WERI-Rb-1 (cell line): ENCODE data around the gene KCND2.

Experiments
- DNase-seq: peaks from one replicate; pipeline ENCODE4 v3.0.0-alpha.2; 2020
- H3K27ac ChIP-seq: fragments of 250-450 bp; sonication (Bioruptor Pico); 2 replicates; pipeline ENCODE4 v1.5.1; 2020; ENCODE audit warnings: mild to moderate bottlenecking, moderate library complexity
- H3K27me3 ChIP-seq: fragments of 250-450 bp; sonication (Bioruptor Pico); 2 replicates; pipeline ENCODE4 v1.5.1; 2021; ENCODE audit warnings: mild to moderate bottlenecking, low read depth, moderate library complexity; ENCODE audit not compliant: insufficient read depth, severe bottlenecking
- H3K36me3 ChIP-seq: fragments of 250-450 bp; sonication (Bioruptor Pico); 2 replicates; pipeline ENCODE4 v1.5.1; 2020; ENCODE audit warnings: mild to moderate bottlenecking, moderate library complexity
- H3K4me3 ChIP-seq: 2 replicates; pipeline ENCODE4 v1.5.1; 2011; ENCODE audit warnings: low read depth, mild to moderate bottlenecking, control low read depth, low read length
- H3K9me3 ChIP-seq: fragments of 250-450 bp; sonication (Bioruptor Pico); 2 replicates; pipeline ENCODE4 v1.5.1; 2021; ENCODE audit warnings: mild to moderate bottlenecking, moderate library complexity; ENCODE audit not compliant: severe bottlenecking
- TF ChIP-seq, protein P1 (sequence below): IDR thresholded peaks from 2 replicates; pipeline ENCODE4 v1.5.1; 2011; ENCODE audit warnings: low read depth, mild to moderate bottlenecking, control low read depth, inconsistent platforms, low read length

Gene KCND2

DNA sequence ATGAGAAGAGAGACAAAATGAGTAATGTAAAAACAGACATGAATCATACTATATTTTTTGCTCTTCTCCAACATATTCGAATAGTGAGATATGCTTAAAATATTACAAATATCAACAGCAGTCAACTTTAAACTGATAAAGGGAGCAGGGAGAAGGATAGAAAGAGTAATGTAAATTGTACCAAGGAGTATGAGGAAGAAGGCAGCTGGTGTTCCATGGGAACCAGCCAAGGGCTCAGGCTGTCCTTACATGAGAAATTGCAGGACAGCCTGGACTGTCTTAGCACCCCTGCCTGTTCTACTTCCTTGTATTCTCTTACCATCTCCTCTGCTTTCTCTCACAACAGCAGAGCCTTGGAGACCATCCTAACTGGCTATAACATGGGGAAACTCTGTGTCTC lies 456.3 kb downstream of the KCND2 start:
- Histone ChIP-seq H3K4me3 (no peak overlapping the region), H3K9me3 (no peaks in the 10 kb centered on the region), H3K27me3 (no peaks in the 10 kb centered on the region), H3K27ac (no peak overlapping the region), H3K36me3 (no peaks in the 10 kb centered on the region)
- no peak for DNase-seq
- TF ChIP-seq, protein P1, sequence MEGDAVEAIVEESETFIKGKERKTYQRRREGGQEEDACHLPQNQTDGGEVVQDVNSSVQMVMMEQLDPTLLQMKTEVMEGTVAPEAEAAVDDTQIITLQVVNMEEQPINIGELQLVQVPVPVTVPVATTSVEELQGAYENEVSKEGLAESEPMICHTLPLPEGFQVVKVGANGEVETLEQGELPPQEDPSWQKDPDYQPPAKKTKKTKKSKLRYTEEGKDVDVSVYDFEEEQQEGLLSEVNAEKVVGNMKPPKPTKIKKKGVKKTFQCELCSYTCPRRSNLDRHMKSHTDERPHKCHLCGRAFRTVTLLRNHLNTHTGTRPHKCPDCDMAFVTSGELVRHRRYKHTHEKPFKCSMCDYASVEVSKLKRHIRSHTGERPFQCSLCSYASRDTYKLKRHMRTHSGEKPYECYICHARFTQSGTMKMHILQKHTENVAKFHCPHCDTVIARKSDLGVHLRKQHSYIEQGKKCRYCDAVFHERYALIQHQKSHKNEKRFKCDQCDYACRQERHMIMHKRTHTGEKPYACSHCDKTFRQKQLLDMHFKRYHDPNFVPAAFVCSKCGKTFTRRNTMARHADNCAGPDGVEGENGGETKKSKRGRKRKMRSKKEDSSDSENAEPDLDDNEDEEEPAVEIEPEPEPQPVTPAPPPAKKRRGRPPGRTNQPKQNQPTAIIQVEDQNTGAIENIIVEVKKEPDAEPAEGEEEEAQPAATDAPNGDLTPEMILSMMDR = no peak

DNA sequence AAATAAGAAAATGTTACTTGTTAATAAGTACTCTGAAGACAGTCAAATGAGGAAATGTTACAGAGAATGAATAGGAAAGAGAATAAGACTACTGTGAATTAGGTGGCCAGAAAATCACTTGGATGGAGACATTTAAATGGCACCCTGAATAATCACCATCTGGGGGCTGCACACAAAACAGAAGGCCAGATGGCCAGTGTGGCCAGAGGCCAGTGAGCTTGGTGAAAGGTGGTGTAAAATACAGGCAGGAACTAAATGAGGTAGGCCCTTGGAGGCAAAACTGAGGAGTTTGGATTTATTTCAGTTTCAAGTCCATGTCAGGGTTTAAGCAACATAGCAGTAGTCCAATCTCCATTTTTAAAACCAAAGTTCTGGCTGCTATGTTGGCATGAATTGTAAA lies 458.3 kb downstream of the KCND2 start:
- Histone ChIP-seq H3K4me3 (no peak overlapping the region), H3K27ac (no peak overlapping the region), H3K27me3 (no peaks in the 10 kb centered on the region), H3K9me3 (no peaks in the 10 kb centered on the region), H3K36me3 (no peaks in the 10 kb centered on the region)
- no peak for DNase-seq
- TF ChIP-seq, protein P1 = no peak

DNA sequence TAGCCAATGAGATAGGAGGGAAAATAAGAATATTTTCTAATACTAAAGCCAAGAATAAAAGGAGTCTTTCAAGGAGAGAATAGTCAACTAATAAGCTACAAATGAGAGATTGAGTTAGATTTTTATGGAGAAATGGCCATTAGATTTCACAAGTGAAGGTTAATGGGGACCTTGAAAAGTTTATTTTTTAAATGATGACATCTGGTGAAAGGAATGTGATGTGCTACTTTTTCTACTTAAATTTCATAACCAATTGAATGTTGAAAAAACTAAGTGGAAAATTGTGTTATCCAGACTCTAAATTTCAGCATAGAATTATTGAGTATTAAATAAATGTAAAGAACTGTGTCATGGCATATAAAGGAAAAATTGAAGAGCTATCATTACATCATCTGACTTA lies 459.3 kb downstream of the KCND2 start:
- Histone ChIP-seq H3K4me3 (no peak overlapping the region), H3K27me3 (no peaks in the 10 kb centered on the region), H3K27ac (no peak overlapping the region), H3K36me3 (no peaks in the 10 kb centered on the region), H3K9me3 (no peaks in the 10 kb centered on the region)
- no peak for DNase-seq
- TF ChIP-seq, protein P1 = no peak

DNA sequence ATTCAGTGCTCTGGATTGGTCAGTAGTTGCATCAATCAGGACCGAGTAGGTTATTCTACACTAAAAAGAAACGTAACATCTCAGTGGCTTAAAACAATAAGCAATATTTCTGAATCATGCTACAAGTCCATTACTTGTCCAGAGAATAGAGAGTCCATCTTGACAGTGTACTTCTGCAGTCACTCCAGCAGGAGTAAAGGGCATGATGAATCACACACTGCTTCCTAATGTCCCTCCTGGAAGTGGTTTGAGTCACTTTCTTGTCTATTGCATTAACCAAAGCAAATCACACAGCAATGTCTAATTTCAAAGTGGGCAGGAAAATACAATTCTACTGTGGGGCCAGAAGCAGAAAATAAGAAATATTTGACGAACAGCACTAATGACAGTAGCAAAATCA lies 460.2 kb downstream of the KCND2 start:
- Histone ChIP-seq H3K9me3 (no peaks in the 10 kb centered on the region), H3K27me3 (no peaks in the 10 kb centered on the region), H3K4me3 (no peak overlapping the region), H3K36me3 (no peaks in the 10 kb centered on the region), H3K27ac (no peak overlapping the region)
- DNase-seq = no peak
- TF ChIP-seq, protein P1 = no peak

DNA sequence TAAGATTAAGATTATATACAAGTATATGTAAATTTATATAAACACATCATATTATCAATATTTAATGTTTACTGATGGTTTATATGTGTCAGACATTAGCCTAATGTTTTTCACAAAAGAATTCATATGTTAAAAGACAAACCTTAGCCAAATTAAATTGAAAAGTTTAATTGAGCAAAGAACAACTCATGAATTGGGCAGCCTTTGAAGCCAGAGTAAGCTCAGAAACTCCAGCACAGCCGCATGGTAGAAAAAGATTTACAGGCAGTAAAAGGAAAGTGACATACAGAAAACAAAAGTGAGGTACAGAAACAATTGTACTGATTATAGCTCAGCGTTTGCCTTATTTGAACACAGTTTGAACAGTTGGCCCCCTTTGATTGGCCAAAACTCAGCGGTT lies 460.9 kb downstream of the KCND2 start:
- no peak overlapping the region for H3K27ac ChIP-seq
- no peak overlapping the region for H3K4me3 ChIP-seq
- DNase-seq = no peak
- TF ChIP-seq, protein P1 = no peak
- H3K36me3 ChIP-seq = no peaks in the 10 kb centered on the region
- H3K27me3 ChIP-seq = no peaks in the 10 kb centered on the region
- no peaks in the 10 kb centered on the region for H3K9me3 ChIP-seq

DNA sequence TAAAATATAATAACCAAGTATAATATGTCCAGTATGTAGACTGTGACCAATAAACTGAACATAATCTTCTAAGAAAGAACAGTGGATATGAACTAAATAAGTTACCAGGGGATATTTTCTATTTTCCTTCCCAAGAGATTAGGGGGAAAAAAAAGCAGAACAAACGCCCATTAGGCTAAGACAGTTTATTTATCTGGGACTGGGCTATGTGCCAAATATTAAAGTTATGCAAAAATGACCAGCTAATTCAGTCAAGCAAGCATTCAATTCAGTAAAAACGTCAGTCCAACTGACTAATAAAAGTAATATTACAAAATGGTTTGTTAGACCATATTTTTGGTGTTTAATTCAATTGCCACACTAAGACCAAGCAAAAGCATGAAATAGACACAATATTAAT lies 462.8 kb downstream of the KCND2 start:
- H3K36me3 ChIP-seq = no peaks in the 10 kb centered on the region
- H3K9me3 ChIP-seq = no peaks in the 10 kb centered on the region
- no peaks in the 10 kb centered on the region for H3K27me3 ChIP-seq
- no peak overlapping the region for H3K27ac ChIP-seq
- TF ChIP-seq, protein P1 = no peak
- no peak for DNase-seq
- H3K4me3 ChIP-seq = no peak overlapping the region
